HG02642 (cell line): ENCODE results near the gene ARHGEF17.
"Not testable (repeated sequence)": the region's sequence is repeated elsewhere in the genome, so short reads cannot be mapped to it uniquely, and the experiment has no call there.

Experiments used
- ATAC-seq: cut with Tn5 transposase; IDR thresholded peaks from one replicate; pipeline ENCODE4 v1.9.1; 2021; ENCODE audit warnings: mild to moderate bottlenecking; ENCODE audit not compliant: unreplicated experiment, poor library complexity

ARHGEF17 gene

GRCh38 chr11:73271478-73271865, 36.6 kb upstream of the ARHGEF17 start:
- not testable (repeated sequence) for ATAC-seq

- no peak for ATAC-seq
These were observed 36.0 kb upstream of the ARHGEF17 start, which contains the start of gene P2RY6 for GRCh38 chr11:73271936-73272679. TSS of gene P2RY6 (plus strand) at chr11:73272338. CDS start at chr11:73296519, 24,181 bp downstream.

GRCh38 chr11:73272680-73273038, 35.4 kb upstream of the ARHGEF17 start:
- no peak for ATAC-seq

- no peak for ATAC-seq
These were observed 34.7 kb upstream of the ARHGEF17 start for GRCh38 chr11:73273222-73273895.

GRCh38 chr11:73274191-73274590, 33.9 kb upstream of the ARHGEF17 start:
- not testable (repeated sequence) for ATAC-seq

GRCh38 chr11:73274722-73275380, 33.2 kb upstream of the ARHGEF17 start:
- ATAC-seq = no peak

- ATAC-seq = no peak
These were observed 32.7 kb upstream of the ARHGEF17 start for GRCh38 chr11:73275381-73275750.

- no peak for ATAC-seq
These were observed 30.6 kb upstream of the ARHGEF17 start for GRCh38 chr11:73277467-73277866.

- no peak for ATAC-seq
These were observed 27.4 kb upstream of the ARHGEF17 start for GRCh38 chr11:73280626-73281025.

- ATAC-seq = no peak
These were observed 26.8 kb upstream of the ARHGEF17 start for GRCh38 chr11:73281201-73281741.

- ATAC-seq = no peak
These were observed 26.0 kb upstream of the ARHGEF17 start for GRCh38 chr11:73281796-73282660.

GRCh38 chr11:73283276-73284000, 24.6 kb upstream of the ARHGEF17 start:
- ATAC-seq = no peak

GRCh38 chr11:73284106-73284505, 24.0 kb upstream of the ARHGEF17 start:
- no peak for ATAC-seq

- ATAC-seq = no peak
These were observed 22.4 kb upstream of the ARHGEF17 start for GRCh38 chr11:73285721-73286120.

- no peak for ATAC-seq
These were observed 21.8 kb upstream of the ARHGEF17 start for GRCh38 chr11:73286240-73286810.

- no peak for ATAC-seq
These were observed 20.5 kb upstream of the ARHGEF17 start for GRCh38 chr11:73287400-73288101.

GRCh38 chr11:73288192-73288872, 19.7 kb upstream of the ARHGEF17 start:
- ATAC-seq = peak; percentile 14
